Coronary artery (tissue), 2 donors: ENCODE measurements around the gene MCFD2.

Source experiments
- DNase-seq: peaks from one replicate; pipeline ENCODE4 v3.0.0-alpha.2; 2017; ENCODE audit warnings: low spot score
- H3K27ac ChIP-seq, 2 donors: fragments of 200-600 bp; sonication (generic); one replicate each; pipeline ENCODE4 v1.5.1; 2016 to 2019
- H3K4me3 ChIP-seq: fragments of 200-600 bp; sonication (generic); 2 replicates; pipeline ENCODE4 v1.5.1; 2016; ENCODE audit warnings: mild to moderate bottlenecking, moderate library complexity
- TF ChIP-seq, protein P1 (sequence below): fragments of 200-600 bp; sonication (generic); IDR thresholded peaks from one replicate; pipeline ENCODE4 v1.5.1; 2019; ENCODE audit warnings: antibody characterized with exemption

The MCFD2 gene

GRCh38 chr2:46857871-46858701 lies 57.5 kb downstream of the MCFD2 start:
- H3K4me3 ChIP-seq: no peak overlapping the region
- TF ChIP-seq, protein P1, sequence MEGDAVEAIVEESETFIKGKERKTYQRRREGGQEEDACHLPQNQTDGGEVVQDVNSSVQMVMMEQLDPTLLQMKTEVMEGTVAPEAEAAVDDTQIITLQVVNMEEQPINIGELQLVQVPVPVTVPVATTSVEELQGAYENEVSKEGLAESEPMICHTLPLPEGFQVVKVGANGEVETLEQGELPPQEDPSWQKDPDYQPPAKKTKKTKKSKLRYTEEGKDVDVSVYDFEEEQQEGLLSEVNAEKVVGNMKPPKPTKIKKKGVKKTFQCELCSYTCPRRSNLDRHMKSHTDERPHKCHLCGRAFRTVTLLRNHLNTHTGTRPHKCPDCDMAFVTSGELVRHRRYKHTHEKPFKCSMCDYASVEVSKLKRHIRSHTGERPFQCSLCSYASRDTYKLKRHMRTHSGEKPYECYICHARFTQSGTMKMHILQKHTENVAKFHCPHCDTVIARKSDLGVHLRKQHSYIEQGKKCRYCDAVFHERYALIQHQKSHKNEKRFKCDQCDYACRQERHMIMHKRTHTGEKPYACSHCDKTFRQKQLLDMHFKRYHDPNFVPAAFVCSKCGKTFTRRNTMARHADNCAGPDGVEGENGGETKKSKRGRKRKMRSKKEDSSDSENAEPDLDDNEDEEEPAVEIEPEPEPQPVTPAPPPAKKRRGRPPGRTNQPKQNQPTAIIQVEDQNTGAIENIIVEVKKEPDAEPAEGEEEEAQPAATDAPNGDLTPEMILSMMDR: no peak
- peak overlapping the region in 1 of 2 donors; percentile 78 for H3K27ac ChIP-seq
- DNase-seq: no peak

GRCh38 chr2:46856336-46856735 lies 59.3 kb downstream of the MCFD2 start:
- TF ChIP-seq, protein P1: no peak
- Histone ChIP-seq H3K4me3 (no peak overlapping the region), H3K27ac (peak overlapping the region in 1 of 2 donors; percentile 86)
- DNase-seq: no peak

DNA sequence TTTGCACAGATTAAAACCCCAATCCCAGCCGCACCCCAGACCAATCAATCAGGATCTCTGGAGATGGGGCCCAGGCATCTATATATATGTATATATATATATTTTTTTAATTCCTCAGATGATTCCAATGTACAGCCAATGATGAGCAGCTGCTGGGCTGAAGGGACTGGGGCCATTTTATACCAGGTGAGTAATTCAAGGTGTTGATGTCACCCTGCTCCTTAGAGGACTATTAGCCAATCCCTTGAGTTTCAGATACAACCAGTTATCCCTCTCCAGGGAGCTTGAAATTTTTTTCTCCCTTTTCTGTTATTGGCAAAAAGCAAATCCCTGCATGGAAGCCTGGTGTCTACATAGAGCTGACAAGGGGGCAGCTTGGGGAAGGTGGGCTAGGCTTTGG lies 59.8 kb downstream of the MCFD2 start:
- Histone ChIP-seq H3K4me3 (no peak overlapping the region), H3K27ac (peak overlapping the region; percentile 66 to 86)
- DNase-seq: no peak
- TF ChIP-seq, protein P1: no peak

DNA sequence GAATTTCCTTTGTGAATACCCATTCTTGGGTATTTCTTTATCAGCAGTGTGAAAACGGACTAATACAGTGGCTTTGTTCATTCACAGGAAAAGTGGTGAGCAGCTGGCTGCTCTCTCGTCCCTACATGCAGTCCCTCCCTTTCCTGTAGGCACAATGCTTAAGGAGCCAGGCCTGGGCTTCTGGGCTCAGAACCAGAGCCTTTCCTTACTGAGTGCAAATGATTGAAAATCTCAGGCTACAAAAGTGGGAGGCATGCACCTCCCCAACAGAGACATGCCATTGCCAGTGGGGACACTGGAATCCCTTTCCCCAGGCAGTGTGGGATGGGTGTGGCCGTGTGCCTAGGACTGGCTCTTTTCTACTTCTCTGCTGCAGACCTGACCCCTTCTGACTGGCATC lies 61.3 kb downstream of the MCFD2 start:
- TF ChIP-seq, protein P1: no peak
- H3K27ac ChIP-seq: peak overlapping the region; percentile 51 to 86
- H3K4me3 ChIP-seq: no peak overlapping the region
- no peak for DNase-seq

DNA sequence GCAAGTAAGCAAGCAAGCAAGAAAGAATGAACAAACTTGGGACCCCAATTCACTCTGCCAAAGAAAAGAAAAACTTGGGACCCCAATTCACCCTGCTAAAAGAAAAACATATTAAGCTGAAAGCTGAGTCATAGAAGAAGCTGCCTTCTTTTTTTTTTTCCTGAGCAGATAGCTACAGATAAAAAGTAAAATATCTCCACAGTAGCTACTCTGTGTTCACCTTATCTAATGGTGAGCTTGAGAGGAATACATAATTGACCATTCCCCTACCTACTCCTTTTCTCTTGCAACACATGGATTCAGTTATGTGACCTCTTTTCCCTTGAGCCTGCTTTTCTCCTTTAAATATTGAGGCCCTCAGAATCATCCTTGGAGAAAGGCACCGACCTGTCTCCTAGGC lies 63.0 kb downstream of the MCFD2 start:
- no peak for DNase-seq
- Histone ChIP-seq H3K4me3 (no peak overlapping the region), H3K27ac (no peak overlapping the region)
- TF ChIP-seq, protein P1: no peak

GRCh38 chr2:46852124-46852523 lies 63.5 kb downstream of the MCFD2 start:
- Histone ChIP-seq H3K27ac (no peak overlapping the region), H3K4me3 (no peak overlapping the region)
- TF ChIP-seq, protein P1: no peak
- DNase-seq: no peak
